ENCODE measurements around the gene PROSER2.

- TF ChIP-seq POLR2A (IDR thresholded peaks at IDR 0.05; ENCODE audit: low read length): no peak
- TF ChIP-seq CTCF (IDR thresholded peaks at IDR 0.05): no peak
- no peak for TF ChIP-seq TP53 (CRISPR knock-in tag; IDR thresholded peaks at IDR 0.05)
- no peak for TF ChIP-seq HOXB13 (CRISPR knock-in tag; IDR thresholded peaks at IDR 0.05; ENCODE audit: low read depth)
- no peak for TF ChIP-seq NFE2L2 (conservative IDR thresholded peaks at IDR 0.05; ENCODE audit: low read length)
- TF ChIP-seq HDAC2 (IDR thresholded peaks at IDR 0.05): no peak
- no peak for TF ChIP-seq SMC3 (IDR thresholded peaks at IDR 0.05)
Observed at GRCh38 chr10:11876324-11876723, 53.2 kb downstream of the PROSER2 start.

All from A549 (cell line).